ENCODE results near the gene SLC25A25. TPM values are rescaled to one million over a fixed set of nuclear protein-coding genes. Genes with fewer than 3 reads are reported as not detected.
"Not testable (repeated sequence)": the region's sequence is repeated elsewhere in the genome, so short reads cannot be mapped to it uniquely, and the experiment has no call there.

SLC25A25 gene
- total RNA-seq, 1 donor from 2014 or later = 9.7 TPM

- Mint-ChIP-seq H3K27me3 (no peaks in the 10 kb centered on the region), H3K27ac (no peak overlapping the region), H3K36me3 (ENCODE audit: insufficient read depth) (no peaks in the 10 kb centered on the region), H3K4me1 (ENCODE audit: low read depth) (no peaks in the 10 kb centered on the region), H3K9me3 (ENCODE audit: low read depth) (no peaks in the 10 kb centered on the region), H3K4me3 (ENCODE audit: low read depth) (no peak overlapping the region)
- no peak for DNase-seq (ENCODE audit: low spot score, unreplicated experiment)
- no peak for TF ChIP-seq CTCF (IDR thresholded peaks at IDR 0.05; ENCODE audit: unreplicated experiment)
These were observed 34.4 kb upstream of the SLC25A25 start for GRCh38 chr9:128033609-128034008.

GRCh38 chr9:128034821-128035652 is 33.0 kb upstream of the SLC25A25 start:
- no peaks in the 10 kb centered on the region for H3K27me3 Mint-ChIP-seq
- DNase-seq (ENCODE audit: low spot score, unreplicated experiment) = peak; percentile 41
- H3K36me3 Mint-ChIP-seq (ENCODE audit: insufficient read depth) = no peaks in the 10 kb centered on the region
- peak; percentile 75 for TF ChIP-seq CTCF (IDR thresholded peaks at IDR 0.05; ENCODE audit: unreplicated experiment)
- no peaks in the 10 kb centered on the region for H3K4me1 Mint-ChIP-seq (ENCODE audit: low read depth)
- no peaks in the 10 kb centered on the region for H3K9me3 Mint-ChIP-seq (ENCODE audit: low read depth)
- H3K27ac Mint-ChIP-seq = peak overlapping the region; percentile 80
- H3K4me3 Mint-ChIP-seq (ENCODE audit: low read depth) = no peak overlapping the region

GRCh38 chr9:128036522-128036921 is 31.5 kb upstream of the SLC25A25 start:
- not testable (repeated sequence) for H3K4me1 Mint-ChIP-seq (ENCODE audit: low read depth); H3K27ac Mint-ChIP-seq; DNase-seq (ENCODE audit: low spot score, unreplicated experiment); H3K9me3 Mint-ChIP-seq (ENCODE audit: low read depth); H3K4me3 Mint-ChIP-seq (ENCODE audit: low read depth); H3K27me3 Mint-ChIP-seq; H3K36me3 Mint-ChIP-seq (ENCODE audit: insufficient read depth)

- not testable (repeated sequence) for H3K27me3 Mint-ChIP-seq; DNase-seq (ENCODE audit: low spot score, unreplicated experiment); H3K27ac Mint-ChIP-seq; H3K9me3 Mint-ChIP-seq (ENCODE audit: low read depth); H3K4me1 Mint-ChIP-seq (ENCODE audit: low read depth); H3K36me3 Mint-ChIP-seq (ENCODE audit: insufficient read depth); H3K4me3 Mint-ChIP-seq (ENCODE audit: low read depth)
These were observed 27.2 kb upstream of the SLC25A25 start for GRCh38 chr9:128040783-128041182.

- H3K9me3 Mint-ChIP-seq (ENCODE audit: low read depth) = no peaks in the 10 kb centered on the region
- TF ChIP-seq CTCF (IDR thresholded peaks at IDR 0.05; ENCODE audit: unreplicated experiment) = no peak
- no peak for DNase-seq (ENCODE audit: low spot score, unreplicated experiment)
- no peak overlapping the region for H3K27ac Mint-ChIP-seq
- H3K27me3 Mint-ChIP-seq = peaks cover 8% of the 10 kb centered on the region
- no peak overlapping the region for H3K4me3 Mint-ChIP-seq (ENCODE audit: low read depth)
- H3K36me3 Mint-ChIP-seq (ENCODE audit: insufficient read depth) = no peaks in the 10 kb centered on the region
- peaks cover 6% of the 10 kb centered on the region for H3K4me1 Mint-ChIP-seq (ENCODE audit: low read depth)
These were observed 26.0 kb upstream of the SLC25A25 start for GRCh38 chr9:128042043-128042442.

GRCh38 chr9:128043467-128043868 is 24.6 kb upstream of the SLC25A25 start:
- Mint-ChIP-seq H3K9me3 (ENCODE audit: low read depth) (no peaks in the 10 kb centered on the region), H3K4me3 (ENCODE audit: low read depth) (no peak overlapping the region), H3K4me1 (ENCODE audit: low read depth) (peaks cover 6% of the 10 kb centered on the region), H3K27ac (no peak overlapping the region), H3K27me3 (peaks cover 8% of the 10 kb centered on the region), H3K36me3 (ENCODE audit: insufficient read depth) (no peaks in the 10 kb centered on the region)
- no peak for TF ChIP-seq CTCF (IDR thresholded peaks at IDR 0.05; ENCODE audit: unreplicated experiment)
- no peak for DNase-seq (ENCODE audit: low spot score, unreplicated experiment)

GRCh38 chr9:128045409-128045808 is 22.6 kb upstream of the SLC25A25 start:
- DNase-seq (ENCODE audit: low spot score, unreplicated experiment); H3K4me1 Mint-ChIP-seq (ENCODE audit: low read depth); H3K9me3 Mint-ChIP-seq (ENCODE audit: low read depth); H3K36me3 Mint-ChIP-seq (ENCODE audit: insufficient read depth); H3K4me3 Mint-ChIP-seq (ENCODE audit: low read depth); H3K27me3 Mint-ChIP-seq; H3K27ac Mint-ChIP-seq: not testable (repeated sequence)
